Measurements from ENCODE around the gene DNASE1L2.

- no peak for TF ChIP-seq CTCF (conservative IDR thresholded peaks at IDR 0.05; ENCODE audit: low read length)
- TF ChIP-seq EZH2phosphoT487 (IDR thresholded peaks at IDR 0.05; ENCODE audit: borderline replicate concordance, low read depth, low read length): no peak
Observed at GRCh38 chr16:2198283-2198682, 38.0 kb upstream of the DNASE1L2 start.

Measured in OCI-LY7 (cell line).